ENCODE results near the gene EGFL6.

- TF ChIP-seq POLR2A (IDR thresholded peaks at IDR 0.05; ENCODE audit: low read depth, low read length) (no peak), PAX5 (IDR thresholded peaks at IDR 0.05; ENCODE audit: insufficient read depth, low read length, severe bottlenecking) (no peak), POLR2AphosphoS5 (IDR thresholded peaks at IDR 0.05; ENCODE audit: low read depth, low read length) (no peak), SPI1 (IDR thresholded peaks at IDR 0.05; ENCODE audit: low read depth, low read length) (no peak)
Measured at GRCh38 chrX:13676885-13677284, 107.5 kb downstream of the EGFL6 start.

Measured in GM12891 (cell line).